Measurements from ENCODE around the gene GASK1B.

DNA sequence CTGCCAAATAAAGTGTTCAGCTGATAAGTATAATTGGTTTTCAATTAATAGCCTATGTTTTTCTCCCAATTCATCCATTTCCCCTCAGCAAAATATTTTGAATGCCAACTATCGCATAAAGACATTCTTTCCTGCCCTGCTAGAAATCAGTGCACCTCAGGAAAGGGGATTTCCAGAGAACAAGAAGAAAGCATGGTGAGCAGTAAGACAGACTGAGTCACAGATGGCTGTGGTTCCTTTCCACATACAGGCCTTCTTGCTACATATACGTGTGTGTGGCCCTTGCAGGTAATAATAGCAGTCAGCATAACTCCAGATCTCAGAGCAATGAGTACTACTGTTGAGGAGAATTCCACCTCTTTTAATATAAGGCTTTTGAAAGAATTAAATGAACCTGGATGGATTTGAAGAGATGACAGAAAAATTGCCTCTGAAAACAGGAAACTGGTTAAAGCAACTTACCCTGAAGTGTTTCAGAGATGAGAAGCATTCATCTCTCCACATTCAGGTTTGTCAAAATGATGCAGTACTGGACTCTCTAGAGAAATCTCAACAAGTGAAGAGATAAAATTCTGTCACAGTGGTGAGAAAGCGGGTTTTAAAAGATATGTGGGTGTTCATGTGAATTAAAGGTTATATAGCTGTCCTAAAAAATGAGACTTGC, 13.6 kb downstream of the GASK1B start:
- TF ChIP-seq, protein P1, sequence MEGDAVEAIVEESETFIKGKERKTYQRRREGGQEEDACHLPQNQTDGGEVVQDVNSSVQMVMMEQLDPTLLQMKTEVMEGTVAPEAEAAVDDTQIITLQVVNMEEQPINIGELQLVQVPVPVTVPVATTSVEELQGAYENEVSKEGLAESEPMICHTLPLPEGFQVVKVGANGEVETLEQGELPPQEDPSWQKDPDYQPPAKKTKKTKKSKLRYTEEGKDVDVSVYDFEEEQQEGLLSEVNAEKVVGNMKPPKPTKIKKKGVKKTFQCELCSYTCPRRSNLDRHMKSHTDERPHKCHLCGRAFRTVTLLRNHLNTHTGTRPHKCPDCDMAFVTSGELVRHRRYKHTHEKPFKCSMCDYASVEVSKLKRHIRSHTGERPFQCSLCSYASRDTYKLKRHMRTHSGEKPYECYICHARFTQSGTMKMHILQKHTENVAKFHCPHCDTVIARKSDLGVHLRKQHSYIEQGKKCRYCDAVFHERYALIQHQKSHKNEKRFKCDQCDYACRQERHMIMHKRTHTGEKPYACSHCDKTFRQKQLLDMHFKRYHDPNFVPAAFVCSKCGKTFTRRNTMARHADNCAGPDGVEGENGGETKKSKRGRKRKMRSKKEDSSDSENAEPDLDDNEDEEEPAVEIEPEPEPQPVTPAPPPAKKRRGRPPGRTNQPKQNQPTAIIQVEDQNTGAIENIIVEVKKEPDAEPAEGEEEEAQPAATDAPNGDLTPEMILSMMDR (IDR thresholded peaks at IDR 0.05; ENCODE audit: extremely low read depth in 1 of 2, insufficient read depth in 1 of 2, low read depth in 1 of 2, low read length in 2 of 2) = no peak
- TF ChIP-seq POLR2AphosphoS5 (IDR thresholded peaks at IDR 0.05; ENCODE audit: insufficient read depth, low read depth, low read length) = no peak
- TF ChIP-seq JUN (IDR thresholded peaks at IDR 0.05; ENCODE audit: borderline replicate concordance, insufficient read depth, insufficient read length, low read depth) = no peak
- no peak for TF ChIP-seq EZH2 (IDR thresholded peaks at IDR 0.05; ENCODE audit: borderline replicate concordance, low read depth, low read length, severe bottlenecking)
- no peak for TF ChIP-seq GATA2 (IDR thresholded peaks at IDR 0.05; ENCODE audit: insufficient read depth, insufficient read length, low read depth, low read length)
- TF ChIP-seq POLR2A (IDR thresholded peaks at IDR 0.05; ENCODE audit: low read depth, low read length) = no peak
- TF ChIP-seq MYC (IDR thresholded peaks at IDR 0.05; ENCODE audit: low read depth, low read length) = no peak
- TF ChIP-seq, protein P2, sequence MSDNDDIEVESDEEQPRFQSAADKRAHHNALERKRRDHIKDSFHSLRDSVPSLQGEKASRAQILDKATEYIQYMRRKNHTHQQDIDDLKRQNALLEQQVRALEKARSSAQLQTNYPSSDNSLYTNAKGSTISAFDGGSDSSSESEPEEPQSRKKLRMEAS (IDR thresholded peaks at IDR 0.05; ENCODE audit: insufficient read depth, insufficient read length) = no peak
